ENCODE data around the gene BTBD2.

BTBD2 gene

GRCh38 chr19:2059422-2060201 is 44.1 kb upstream of the BTBD2 start:
- Histone ChIP-seq H2AK5ac (ENCODE audit: low read length) (peak overlapping the region; percentile 59), H3K9ac (ENCODE audit: low read length) (no peak overlapping the region), H3K4me2 (ENCODE audit: low read length) (no peak overlapping the region), H3K79me1 (ENCODE audit: low read length) (peaks cover 35% of the 10 kb centered on the region), H2AFZ (ENCODE audit: insufficient read depth, low read length, poor library complexity) (peak overlapping the region; percentile 26), H3K27me3 (ENCODE audit: insufficient read depth, low read length) (no peaks in the 10 kb centered on the region), H3K23ac (ENCODE audit: low read length) (no peak overlapping the region), H3K9me3 (ENCODE audit: insufficient read depth, low read depth, low read length) (no peaks in the 10 kb centered on the region), H3K79me2 (ENCODE audit: control insufficient read depth, insufficient read depth, low read length, poor library complexity) (peaks cover 8% of the 10 kb centered on the region), H4K12ac (ENCODE audit: low read depth, low read length) (peak overlapping the region; percentile 19), H3K4ac (ENCODE audit: low read depth, low read length) (peak overlapping the region; percentile 50), H3K36me3 (ENCODE audit: control insufficient read depth in 1 of 2, insufficient read depth in 2 of 2, low read length in 2 of 2) (no peaks in the 10 kb centered on the region), H3K27ac (ENCODE audit: low read depth, low read length) (peak overlapping the region; percentile 92), H3K18ac (ENCODE audit: low read length) (peak overlapping the region; percentile 36), H3K4me1 (ENCODE audit: control insufficient read depth in 1 of 2, insufficient read depth in 2 of 2, low read length in 2 of 2) (peaks cover 29 to 32% of the 10 kb centered on the region in 2 experiments), H3K4me3 (ENCODE audit: low read depth, low read length) (no peak overlapping the region), H3K14ac (ENCODE audit: low read length) (peak overlapping the region; percentile 59), H2BK120ac (ENCODE audit: insufficient read depth, low read length, poor library complexity) (peak overlapping the region; percentile 65), H4K8ac (ENCODE audit: low read depth, low read length) (peak overlapping the region; percentile 79), H2BK12ac (ENCODE audit: low read length) (peak overlapping the region; percentile 44), H4K91ac (ENCODE audit: low read depth, low read length) (peak overlapping the region; percentile 96), H2BK5ac (ENCODE audit: low read depth, low read length, poor library complexity) (peak overlapping the region; percentile 15)
- DNase-seq = peak; percentile 76 to 81
- WGBS (ENCODE audit: extremely low coverage, insufficient coverage, insufficient read length) = no CpG with 5 or more reads among the region's 24 CpGs

- peaks cover 35% of the 10 kb centered on the region for H3K79me1 ChIP-seq (ENCODE audit: low read length)
- peak overlapping the region; percentile 71 for H2AK5ac ChIP-seq (ENCODE audit: low read length)
- peaks cover 29 to 32% of the 10 kb centered on the region in 2 experiments for H3K4me1 ChIP-seq (ENCODE audit: control insufficient read depth in 1 of 2, insufficient read depth in 2 of 2, low read length in 2 of 2)
- peak overlapping the region; percentile 44 for H2BK12ac ChIP-seq (ENCODE audit: low read length)
- H3K18ac ChIP-seq (ENCODE audit: low read length) = peak overlapping the region; percentile 36
- H3K4ac ChIP-seq (ENCODE audit: low read depth, low read length) = peak overlapping the region; percentile 50
- H3K27me3 ChIP-seq (ENCODE audit: insufficient read depth, low read length) = no peaks in the 10 kb centered on the region
- H2AFZ ChIP-seq (ENCODE audit: insufficient read depth, low read length, poor library complexity) = peak overlapping the region; percentile 26
- peaks cover 8% of the 10 kb centered on the region for H3K79me2 ChIP-seq (ENCODE audit: control insufficient read depth, insufficient read depth, low read length, poor library complexity)
- H3K36me3 ChIP-seq (ENCODE audit: control insufficient read depth in 1 of 2, insufficient read depth in 2 of 2, low read length in 2 of 2) = no peaks in the 10 kb centered on the region
- H3K4me3 ChIP-seq (ENCODE audit: low read depth, low read length) = no peak overlapping the region
- H4K91ac ChIP-seq (ENCODE audit: low read depth, low read length) = peak overlapping the region; percentile 96
- H4K8ac ChIP-seq (ENCODE audit: low read depth, low read length) = peak overlapping the region; percentile 79
- WGBS (ENCODE audit: extremely low coverage, insufficient coverage, insufficient read length) = no CpG with 5 or more reads among the region's 27 CpGs
- H3K9ac ChIP-seq (ENCODE audit: low read length) = no peak overlapping the region
- peak overlapping the region; percentile 15 for H2BK5ac ChIP-seq (ENCODE audit: low read depth, low read length, poor library complexity)
- DNase-seq = no peak
- H4K12ac ChIP-seq (ENCODE audit: low read depth, low read length) = peak overlapping the region; percentile 19
- H3K14ac ChIP-seq (ENCODE audit: low read length) = peak overlapping the region; percentile 59
- no peak overlapping the region for H3K4me2 ChIP-seq (ENCODE audit: low read length)
- H3K9me3 ChIP-seq (ENCODE audit: insufficient read depth, low read depth, low read length) = no peaks in the 10 kb centered on the region
- peak overlapping the region; percentile 77 for H2BK120ac ChIP-seq (ENCODE audit: insufficient read depth, low read length, poor library complexity)
- peak overlapping the region; percentile 92 for H3K27ac ChIP-seq (ENCODE audit: low read depth, low read length)
- H3K23ac ChIP-seq (ENCODE audit: low read length) = no peak overlapping the region
Measured at GRCh38 chr19:2058570-2059421, 43.3 kb upstream of the BTBD2 start.

GRCh38 chr19:2057484-2058469 is 42.3 kb upstream of the BTBD2 start:
- no CpG with 5 or more reads among the region's 23 CpGs for WGBS (ENCODE audit: extremely low coverage, insufficient coverage, insufficient read length)
- no peak overlapping the region for H2BK5ac ChIP-seq (ENCODE audit: low read depth, low read length, poor library complexity)
- no peak for DNase-seq
- no peak overlapping the region for H3K4me2 ChIP-seq (ENCODE audit: low read length)
- H3K9ac ChIP-seq (ENCODE audit: low read length) = no peak overlapping the region
- H3K18ac ChIP-seq (ENCODE audit: low read length) = peak overlapping the region; percentile 0
- H2AK5ac ChIP-seq (ENCODE audit: low read length) = peak overlapping the region; percentile 71
- peak overlapping the region; percentile 96 for H4K91ac ChIP-seq (ENCODE audit: low read depth, low read length)
- no peak overlapping the region for H3K4me3 ChIP-seq (ENCODE audit: low read depth, low read length)
- peak overlapping the region; percentile 18 for H3K27ac ChIP-seq (ENCODE audit: low read depth, low read length)
- peaks cover 8% of the 10 kb centered on the region for H3K79me2 ChIP-seq (ENCODE audit: control insufficient read depth, insufficient read depth, low read length, poor library complexity)
- no peaks in the 10 kb centered on the region for H3K27me3 ChIP-seq (ENCODE audit: insufficient read depth, low read length)
- no peak overlapping the region for H3K4ac ChIP-seq (ENCODE audit: low read depth, low read length)
- H3K9me3 ChIP-seq (ENCODE audit: insufficient read depth, low read depth, low read length) = no peaks in the 10 kb centered on the region
- H3K36me3 ChIP-seq (ENCODE audit: control insufficient read depth in 1 of 2, insufficient read depth in 2 of 2, low read length in 2 of 2) = no peaks in the 10 kb centered on the region
- peak overlapping the region; percentile 45 for H3K14ac ChIP-seq (ENCODE audit: low read length)
- peaks cover 35% of the 10 kb centered on the region for H3K79me1 ChIP-seq (ENCODE audit: low read length)
- peak overlapping the region; percentile 79 for H2BK12ac ChIP-seq (ENCODE audit: low read length)
- no peak overlapping the region for H2AFZ ChIP-seq (ENCODE audit: insufficient read depth, low read length, poor library complexity)
- peak overlapping the region; percentile 10 for H4K8ac ChIP-seq (ENCODE audit: low read depth, low read length)
- peak overlapping the region; percentile 77 for H2BK120ac ChIP-seq (ENCODE audit: insufficient read depth, low read length, poor library complexity)
- H3K23ac ChIP-seq (ENCODE audit: low read length) = no peak overlapping the region
- peaks cover 29 to 32% of the 10 kb centered on the region in 2 experiments for H3K4me1 ChIP-seq (ENCODE audit: control insufficient read depth in 1 of 2, insufficient read depth in 2 of 2, low read length in 2 of 2)
- H4K12ac ChIP-seq (ENCODE audit: low read depth, low read length) = no peak overlapping the region

- no peak for DNase-seq
Measured at GRCh38 chr19:2056837-2057192, 41.3 kb upstream of the BTBD2 start.

More at GRCh38 chr19:2056837-2057192, 41.3 kb upstream of the BTBD2 start:
- WGBS (ENCODE audit: extremely low coverage, insufficient coverage, insufficient read length) = no CpG with 5 or more reads among the region's 5 CpGs
- Histone ChIP-seq H3K4me2 (ENCODE audit: low read length) (no peak overlapping the region), H3K18ac (ENCODE audit: low read length) (no peak overlapping the region), H2BK12ac (ENCODE audit: low read length) (peak overlapping the region; percentile 51), H3K36me3 (ENCODE audit: control insufficient read depth in 1 of 2, insufficient read depth in 2 of 2, low read length in 2 of 2) (no peaks in the 10 kb centered on the region), H3K4ac (ENCODE audit: low read depth, low read length) (no peak overlapping the region), H3K14ac (ENCODE audit: low read length) (no peak overlapping the region), H3K27me3 (ENCODE audit: insufficient read depth, low read length) (no peaks in the 10 kb centered on the region), H2BK5ac (ENCODE audit: low read depth, low read length, poor library complexity) (no peak overlapping the region), H3K4me3 (ENCODE audit: low read depth, low read length) (no peak overlapping the region), H4K12ac (ENCODE audit: low read depth, low read length) (no peak overlapping the region), H2AFZ (ENCODE audit: insufficient read depth, low read length, poor library complexity) (no peak overlapping the region), H3K9ac (ENCODE audit: low read length) (no peak overlapping the region), H4K8ac (ENCODE audit: low read depth, low read length) (peak overlapping the region; percentile 3), H3K4me1 (ENCODE audit: control insufficient read depth in 1 of 2, insufficient read depth in 2 of 2, low read length in 2 of 2) (peaks cover 26 to 29% of the 10 kb centered on the region in 2 experiments), H2BK120ac (ENCODE audit: insufficient read depth, low read length, poor library complexity) (no peak overlapping the region), H3K9me3 (ENCODE audit: insufficient read depth, low read depth, low read length) (no peaks in the 10 kb centered on the region), H3K79me1 (ENCODE audit: low read length) (peaks cover 31% of the 10 kb centered on the region), H2AK5ac (ENCODE audit: low read length) (peak overlapping the region; percentile 8), H3K27ac (ENCODE audit: low read depth, low read length) (no peak overlapping the region), H3K79me2 (ENCODE audit: control insufficient read depth, insufficient read depth, low read length, poor library complexity) (peaks cover 8% of the 10 kb centered on the region), H4K91ac (ENCODE audit: low read depth, low read length) (peak overlapping the region; percentile 64), H3K23ac (ENCODE audit: low read length) (no peak overlapping the region)
